ENCODE results near the gene STAP1. TPM values are rescaled to one million over a fixed set of nuclear protein-coding genes. Genes with fewer than 3 reads are reported as not detected.

The STAP1 gene
- total RNA-seq, 2 experiments from 2014 or later: 10.0 to 11.0 TPM

DNA sequence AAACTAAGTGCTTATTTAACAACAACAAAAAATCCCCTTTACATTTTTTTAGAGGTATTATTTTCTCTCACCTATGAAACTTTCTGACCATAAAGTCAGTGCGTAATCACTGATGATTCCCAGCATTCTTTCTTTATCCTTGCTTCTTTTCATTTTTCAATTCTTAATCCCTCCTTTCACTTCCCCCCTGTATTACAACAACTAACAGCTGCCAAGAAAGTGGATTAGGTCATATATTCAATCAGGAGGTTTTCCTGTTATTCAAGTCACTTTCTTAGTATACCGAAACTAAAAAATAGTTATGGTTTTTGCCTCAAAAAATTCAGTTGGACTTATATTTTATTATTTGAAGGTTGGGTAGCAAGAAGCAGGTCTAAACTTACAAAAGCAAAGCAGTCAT, 2.1 kb upstream of the STAP1 start:
- Mint-ChIP-seq H3K9me3 (ENCODE audit: low read depth) (peaks cover 1% of the 10 kb centered on the region), H3K4me3 (no peak overlapping the region), H3K27me3 (no peaks in the 10 kb centered on the region), H3K4me1 (peaks cover 24% of the 10 kb centered on the region), H3K27ac (no peak overlapping the region), H3K36me3 (ENCODE audit: low read depth) (peaks cover under 1% of the 10 kb centered on the region)
- CTCF ChIA-PET: interaction anchor here (0.6 to 1.3 kb wide), 2 partner anchors 10 to 18 kb away, joined by 3 to 4 read pairs; no protein-coding TSS in a partner anchor
- DNase-seq (no peak), ATAC-seq (no peak)
- POLR2A ChIA-PET: no interaction called here
- intact Hi-C loops (cut with DNase I, micrococcal nuclease): no loop called here

DNA sequence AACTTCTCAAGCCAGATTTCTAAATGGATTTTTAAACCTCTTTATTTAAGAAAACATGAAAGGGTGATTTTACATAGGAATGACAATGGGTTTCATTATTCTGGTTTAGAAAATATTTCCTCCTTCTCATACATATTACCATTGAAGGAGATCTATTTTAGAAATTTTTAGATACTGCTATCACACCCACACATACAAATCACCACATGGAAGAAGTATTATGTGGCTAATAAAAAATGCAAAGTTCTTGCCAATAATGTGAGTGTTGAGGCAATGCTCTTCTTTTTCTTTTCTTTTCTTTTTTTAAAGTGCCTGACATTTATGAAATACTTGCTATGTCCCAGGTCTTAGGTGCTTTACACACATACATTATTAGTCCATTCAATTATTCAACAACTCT, 6.8 kb downstream of the STAP1 start:
- DNase-seq (no peak), ATAC-seq (no peak)
- CTCF ChIA-PET: no interaction called here

DNA sequence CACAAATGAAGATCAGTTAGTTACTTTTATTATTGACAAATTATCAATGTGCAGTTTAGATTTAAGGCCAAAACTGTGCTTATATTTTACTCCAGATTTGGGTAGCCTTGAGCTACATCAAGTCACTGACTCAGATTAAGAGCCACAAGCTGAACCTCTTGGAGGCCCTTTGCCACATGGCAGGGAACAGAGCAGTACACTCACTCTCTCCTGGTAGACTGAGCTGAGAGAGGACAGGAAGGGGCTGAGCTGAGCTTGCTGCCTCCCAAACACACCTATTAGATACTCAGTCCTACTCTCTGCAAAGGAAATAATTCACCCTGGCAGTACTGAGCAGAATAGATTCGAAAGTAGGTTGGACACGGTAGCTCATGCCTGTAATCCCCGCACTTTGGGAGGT, 7.8 kb downstream of the STAP1 start:
- ChIA-PET POLR2A (no interaction called here), CTCF (interaction anchor here (1.0 kb wide), 1 partner anchor 20 kb away, joined by 4 read pairs; the partner anchor contains the start of gene CENPC)
- H3K27ac Mint-ChIP-seq: peak overlapping the region; percentile 31
- DNase-seq (peak; percentile 55), ATAC-seq (peak; percentile 95)
- peaks cover 4% of the 10 kb centered on the region for H3K36me3 Mint-ChIP-seq (ENCODE audit: low read depth)
- no peaks in the 10 kb centered on the region for H3K27me3 Mint-ChIP-seq
- intact Hi-C loops (cut with DNase I, micrococcal nuclease): no loop called here
- H3K9me3 Mint-ChIP-seq (ENCODE audit: low read depth): peaks cover 2% of the 10 kb centered on the region
- H3K4me1 Mint-ChIP-seq: peaks cover 15% of the 10 kb centered on the region
- no peak overlapping the region for H3K4me3 Mint-ChIP-seq

More for the DNA sequence above, 6.8 kb downstream of the STAP1 start:
- intact Hi-C loops (cut with DNase I, micrococcal nuclease): no loop called here
- Mint-ChIP-seq H3K27ac (no peak overlapping the region), H3K9me3 (ENCODE audit: low read depth) (peaks cover 2% of the 10 kb centered on the region), H3K4me1 (peaks cover 18% of the 10 kb centered on the region), H3K4me3 (no peak overlapping the region), H3K36me3 (ENCODE audit: low read depth) (peaks cover 4% of the 10 kb centered on the region), H3K27me3 (no peaks in the 10 kb centered on the region)
- POLR2A ChIA-PET: no interaction called here

DNA sequence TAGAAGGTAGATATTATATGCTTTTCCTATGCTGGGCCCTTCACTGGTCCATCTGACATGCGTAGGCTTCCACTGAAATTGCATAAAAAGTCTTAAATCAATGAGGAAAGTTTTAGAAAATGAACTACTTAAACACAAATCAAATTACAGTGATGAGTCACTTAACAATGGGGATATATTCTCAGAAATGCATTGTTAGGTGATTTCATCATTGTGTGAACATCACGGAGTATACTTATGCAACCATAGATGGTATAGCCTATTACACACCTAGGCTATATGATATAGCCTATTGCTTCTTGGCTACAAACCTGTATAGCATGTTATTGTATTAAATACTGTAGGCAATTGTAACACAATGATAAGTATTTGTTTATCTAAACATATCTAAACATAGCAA, 10.3 kb downstream of the STAP1 start:
- H3K27ac Mint-ChIP-seq: peak overlapping the region; percentile 68
- no peak overlapping the region for H3K4me3 Mint-ChIP-seq
- DNase-seq: no peak
- CTCF ChIA-PET: interaction anchor here (1.0 to 1.8 kb wide), 2 partner anchors 11 to 133 kb away, joined by 3 to 4 read pairs; partner anchors contain the start of gene UBA6
- H3K27me3 Mint-ChIP-seq: no peaks in the 10 kb centered on the region
- peaks cover 1% of the 10 kb centered on the region for H3K36me3 Mint-ChIP-seq (ENCODE audit: low read depth)
- intact Hi-C loops (cut with DNase I, micrococcal nuclease): no loop called here
- ATAC-seq: peak; percentile 49
- H3K4me1 Mint-ChIP-seq: peaks cover 31% of the 10 kb centered on the region
- POLR2A ChIA-PET: no interaction called here
- H3K9me3 Mint-ChIP-seq (ENCODE audit: low read depth): no peaks in the 10 kb centered on the region

DNA sequence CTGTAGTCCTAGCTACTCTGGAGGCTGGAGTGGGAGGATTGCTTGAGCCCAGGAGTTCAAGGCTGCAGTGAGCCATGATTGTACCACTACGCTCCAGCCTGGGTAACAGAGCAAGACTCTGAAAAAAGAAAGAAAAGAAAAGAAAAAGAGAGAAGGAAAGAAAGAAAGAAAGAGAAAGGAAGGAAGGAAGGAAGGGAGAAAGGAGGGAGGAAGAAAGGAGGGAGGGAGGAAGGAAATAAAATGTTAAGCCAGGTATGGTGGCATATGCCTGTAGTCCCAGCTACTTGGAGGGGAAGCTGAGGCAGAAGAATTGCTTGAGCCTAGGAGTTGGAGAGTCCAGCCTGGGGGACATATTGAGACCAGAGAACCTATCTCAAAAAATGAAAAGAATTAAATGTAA, 12.0 kb downstream of the STAP1 start:
- ATAC-seq: no peak
- peaks cover 38% of the 10 kb centered on the region for H3K4me1 Mint-ChIP-seq
- peaks cover 1% of the 10 kb centered on the region for H3K36me3 Mint-ChIP-seq (ENCODE audit: low read depth)
- ChIA-PET CTCF (interaction anchor here (1.7 kb wide), 1 partner anchor 23 kb away, joined by 3 read pairs; no protein-coding TSS in a partner anchor), POLR2A (no interaction called here)
- no peak overlapping the region for H3K27ac Mint-ChIP-seq
- H3K4me3 Mint-ChIP-seq: no peak overlapping the region
- no peaks in the 10 kb centered on the region for H3K9me3 Mint-ChIP-seq (ENCODE audit: low read depth)
- H3K27me3 Mint-ChIP-seq: no peaks in the 10 kb centered on the region
- intact Hi-C loops (cut with DNase I, micrococcal nuclease): no loop called here
- no peak for DNase-seq

DNA sequence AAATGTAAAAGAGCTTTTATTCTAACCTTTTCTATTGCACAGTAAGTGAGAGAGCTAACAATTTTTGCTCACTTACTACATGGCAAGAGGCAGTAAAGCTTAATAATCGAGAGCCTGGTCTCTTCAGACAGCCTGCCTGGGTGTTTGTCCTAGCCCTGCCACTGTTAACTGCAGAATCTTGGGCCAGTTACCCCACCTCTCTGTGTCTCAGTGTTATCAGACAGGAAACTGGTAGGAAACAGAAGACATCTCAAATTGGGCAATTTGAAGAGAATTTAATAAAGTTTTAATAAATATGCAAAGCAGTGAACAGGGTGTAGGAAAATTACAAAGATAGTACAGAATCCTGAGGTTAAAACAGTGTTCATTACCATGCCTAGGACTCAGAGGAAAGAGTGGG, 13.4 kb downstream of the STAP1 start:
- Mint-ChIP-seq H3K36me3 (ENCODE audit: low read depth) (no peaks in the 10 kb centered on the region), H3K4me1 (peaks cover 42% of the 10 kb centered on the region), H3K27ac (no peak overlapping the region), H3K4me3 (no peak overlapping the region), H3K9me3 (ENCODE audit: low read depth) (no peaks in the 10 kb centered on the region), H3K27me3 (no peaks in the 10 kb centered on the region)
- intact Hi-C loops (cut with DNase I, micrococcal nuclease): no loop called here
- ChIA-PET POLR2A (no interaction called here), CTCF (interaction anchor here (1.7 kb wide), 1 partner anchor 24 kb away, joined by 3 read pairs; no protein-coding TSS in a partner anchor)
- DNase-seq (no peak), ATAC-seq (no peak)

DNA sequence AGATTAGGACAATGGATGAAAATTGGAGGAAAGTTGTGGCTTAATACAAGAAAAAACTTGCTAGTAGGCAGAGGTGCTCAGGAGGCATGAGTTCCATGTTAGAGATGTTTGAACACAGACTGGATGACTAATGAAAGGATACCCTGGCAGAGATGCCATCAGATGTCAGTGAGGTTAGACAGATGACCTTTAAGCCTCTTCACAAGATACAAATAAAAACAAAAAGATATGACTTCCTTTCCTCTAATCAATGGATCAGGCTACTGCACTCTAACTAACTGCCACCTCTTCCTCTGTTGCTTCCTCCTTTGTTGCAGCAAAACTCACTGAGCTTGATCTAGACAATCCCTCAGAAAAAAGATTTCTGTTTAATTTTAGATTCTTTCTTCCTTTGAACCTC, 14.7 kb downstream of the STAP1 start:
- no peak for DNase-seq
- CTCF ChIA-PET: no interaction called here
- peak; percentile 79 for ATAC-seq
- Mint-ChIP-seq H3K9me3 (ENCODE audit: low read depth) (no peaks in the 10 kb centered on the region), H3K27me3 (no peaks in the 10 kb centered on the region), H3K4me1 (peaks cover 42% of the 10 kb centered on the region), H3K36me3 (ENCODE audit: low read depth) (no peaks in the 10 kb centered on the region), H3K27ac (peak overlapping the region; percentile 2), H3K4me3 (no peak overlapping the region)
- intact Hi-C loops (cut with DNase I, micrococcal nuclease): no loop called here
- POLR2A ChIA-PET: no interaction called here

DNA sequence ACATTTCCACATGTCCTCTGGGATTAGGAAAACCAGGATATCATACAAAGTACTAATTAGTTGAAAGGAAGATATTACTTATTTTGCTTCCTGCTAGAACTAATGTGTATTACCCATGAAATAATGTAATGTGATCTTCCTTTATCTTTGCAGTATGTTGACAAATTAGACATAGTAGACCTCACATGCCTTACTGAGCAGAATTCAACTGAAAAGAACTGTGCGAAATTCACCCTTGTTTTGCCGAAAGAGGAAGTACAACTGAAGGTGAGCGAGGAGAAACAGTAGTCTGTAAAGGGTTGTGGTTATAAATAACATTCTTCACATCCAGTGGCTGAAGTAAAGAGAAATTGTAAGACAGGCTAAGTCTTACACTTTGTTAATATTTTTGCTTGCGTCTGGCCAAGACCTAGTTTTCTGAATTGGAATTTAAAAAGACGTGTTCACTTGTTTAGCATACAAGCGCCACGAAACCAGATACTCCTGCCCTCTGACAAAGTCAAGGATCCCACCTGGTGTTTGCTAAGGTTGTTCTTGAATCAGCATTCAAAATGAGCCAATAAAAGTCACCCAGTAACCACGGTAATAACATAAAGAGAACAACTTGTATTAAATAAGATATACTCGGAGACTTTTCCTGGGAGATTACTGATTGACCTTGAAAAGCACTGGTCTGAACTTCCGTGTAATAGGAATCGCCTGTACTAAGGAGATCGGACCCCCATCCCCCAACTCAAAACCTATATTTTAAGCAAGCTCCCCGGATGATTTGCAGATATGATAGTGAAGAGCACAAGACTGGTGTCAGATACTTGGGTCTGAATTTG, 16.9 kb downstream of the STAP1 start:
- Mint-ChIP-seq H3K4me1 (peaks cover 41% of the 10 kb centered on the region), H3K4me3 (peak overlapping the region; percentile 54), H3K36me3 (ENCODE audit: low read depth) (peaks cover 8% of the 10 kb centered on the region), H3K9me3 (ENCODE audit: low read depth) (peaks cover 2% of the 10 kb centered on the region), H3K27me3 (no peaks in the 10 kb centered on the region), H3K27ac (peak overlapping the region; percentile 77)
- POLR2A ChIA-PET: interaction anchor here (0.6 kb wide), 1 partner anchor 774 kb away, joined by 3 read pairs; no protein-coding TSS in a partner anchor
- intact Hi-C loops (cut with DNase I, micrococcal nuclease): no loop called here
- peak; percentile 51 for ATAC-seq
- CTCF ChIA-PET: no interaction called here
- no peak for DNase-seq

DNA sequence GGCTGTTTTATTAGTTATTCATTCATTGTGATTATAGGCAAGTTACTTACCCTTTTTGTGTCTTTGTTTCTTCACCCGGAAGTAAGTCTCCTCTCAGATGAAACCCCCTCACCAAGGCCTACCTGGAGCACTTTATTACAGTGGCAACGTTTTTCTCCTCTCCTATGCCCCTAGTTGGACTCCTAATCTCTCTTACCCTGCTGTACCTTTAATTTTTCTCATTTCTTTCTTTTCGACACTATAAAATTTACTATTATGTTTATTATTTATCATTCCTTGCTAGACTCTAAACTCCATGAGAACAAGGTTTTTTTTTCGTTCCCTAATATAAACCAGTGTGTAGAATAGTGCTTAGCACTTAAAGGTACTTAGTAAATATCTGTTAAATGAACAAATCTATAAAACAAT, 17.5 kb downstream of the STAP1 start:
- peaks cover 9% of the 10 kb centered on the region for H3K36me3 Mint-ChIP-seq (ENCODE audit: low read depth)
- no peaks in the 10 kb centered on the region for H3K27me3 Mint-ChIP-seq
- peak overlapping the region; percentile 54 for H3K4me3 Mint-ChIP-seq
- H3K9me3 Mint-ChIP-seq (ENCODE audit: low read depth): peaks cover 2% of the 10 kb centered on the region
- H3K27ac Mint-ChIP-seq: peak overlapping the region; percentile 77
- ATAC-seq: no peak
- ChIA-PET CTCF (interaction anchor here (0.9 to 1.0 kb wide), 2 partner anchors 16 to 30 kb away, joined by 3 read pairs; no protein-coding TSS in a partner anchor), POLR2A (interaction anchor here (0.6 kb wide), 1 partner anchor 774 kb away, joined by 3 read pairs; no protein-coding TSS in a partner anchor)
- intact Hi-C loops (cut with DNase I, micrococcal nuclease): no loop called here
- peaks cover 47% of the 10 kb centered on the region for H3K4me1 Mint-ChIP-seq
- no peak for DNase-seq

DNA sequence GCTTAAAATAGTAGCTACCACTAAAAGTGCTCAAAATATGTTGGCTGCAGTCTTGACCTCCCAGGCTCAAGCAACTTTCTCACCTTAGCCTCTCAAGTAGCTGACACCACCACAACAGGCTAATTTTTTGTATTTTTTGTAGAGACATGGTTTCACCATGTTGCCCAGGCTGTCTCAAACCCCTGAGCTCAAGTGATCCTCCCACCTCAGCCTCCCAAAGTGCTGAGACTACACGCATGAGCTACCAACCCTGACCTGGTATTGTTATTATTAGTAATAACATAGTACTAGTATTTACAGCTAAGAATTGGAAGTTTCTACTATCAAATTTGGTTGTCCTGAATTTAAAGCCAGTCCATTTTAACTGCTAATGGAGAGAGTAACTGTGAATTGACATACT, 18.0 kb downstream of the STAP1 start:
- intact Hi-C loops (cut with DNase I, micrococcal nuclease): no loop called here
- no peak overlapping the region for H3K4me3 Mint-ChIP-seq

DNA sequence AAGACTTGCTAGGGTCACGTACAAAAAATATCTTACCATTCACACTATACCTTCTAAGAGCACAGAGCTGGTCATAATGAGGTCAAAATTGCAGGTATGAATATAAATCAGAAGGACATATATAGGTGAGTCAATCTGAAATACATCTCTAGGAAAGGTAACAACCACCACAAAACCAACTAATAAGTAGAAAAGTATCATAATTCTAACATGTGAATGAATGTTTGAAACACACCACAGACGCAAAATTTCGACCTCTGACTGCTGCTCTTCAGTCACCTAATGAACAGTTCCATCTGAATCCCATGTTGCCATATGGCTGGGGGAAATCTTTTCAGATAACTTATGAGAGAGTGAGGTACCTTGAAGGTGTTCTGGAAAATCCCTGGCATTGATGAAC, 22.1 kb downstream of the STAP1 start:
- Mint-ChIP-seq H3K27me3 (no peaks in the 10 kb centered on the region), H3K9me3 (ENCODE audit: low read depth) (peaks cover 2% of the 10 kb centered on the region), H3K4me1 (peaks cover 36% of the 10 kb centered on the region), H3K36me3 (ENCODE audit: low read depth) (peaks cover 9% of the 10 kb centered on the region), H3K27ac (peak overlapping the region; percentile 56), H3K4me3 (no peak overlapping the region)
- ChIA-PET CTCF (interaction anchor here (0.7 to 0.8 kb wide), 2 partner anchors 11 to 119 kb away, joined by 3 to 4 read pairs; no protein-coding TSS in a partner anchor), POLR2A (no interaction called here)
- ATAC-seq (peak; percentile 62), DNase-seq (peak; percentile 30)
- intact Hi-C loops (cut with DNase I, micrococcal nuclease): loop anchor here (2.0 to 5.0 kb wide), 4 partner anchors 33 to 77 kb away; partner anchors contain the start of gene CENPC (in 2 of the 2)

More for the DNA sequence above, 18.0 kb downstream of the STAP1 start:
- ChIA-PET CTCF (interaction anchor here (0.9 to 1.0 kb wide), 2 partner anchors 16 to 30 kb away, joined by 3 read pairs; no protein-coding TSS in a partner anchor), POLR2A (interaction anchor here (0.6 kb wide), 1 partner anchor 775 kb away, joined by 3 read pairs; no protein-coding TSS in a partner anchor)
- Mint-ChIP-seq H3K36me3 (ENCODE audit: low read depth) (peaks cover 9% of the 10 kb centered on the region), H3K9me3 (ENCODE audit: low read depth) (peaks cover 2% of the 10 kb centered on the region), H3K27me3 (no peaks in the 10 kb centered on the region), H3K4me1 (peaks cover 52% of the 10 kb centered on the region), H3K27ac (no peak overlapping the region)
- no peak for DNase-seq
- no peak for ATAC-seq
